Right lobe of liver (tissue), 6 donors: Measurements from ENCODE around the gene RUVBL2. TPM values are rescaled to one million over a fixed set of nuclear protein-coding genes. Genes with fewer than 3 reads are reported as not detected.

Experiments used
- ATAC-seq, 4 donors: fragments of 200-7000 bp; cut with Tn5 transposase; one replicate each; pipeline ENCODE4 v1.9.1; 2020; ENCODE audit warnings: mild to moderate bottlenecking in 4 of 4, moderate library complexity in 4 of 4
- DNase-seq, 3 donors: peaks; one replicate each; pipeline ENCODE4 v3.0.0-alpha.2; 2020
- H3K27ac ChIP-seq, 3 donors: fragments of 200-600 bp; one replicate each; pipeline ENCODE4 v1.8.0; 2022
- H3K27me3 ChIP-seq, 2 donors: fragments of 200-600 bp; one replicate each; pipeline ENCODE4 v1.8.0; 2022
- H3K36me3 ChIP-seq, 4 donors: fragments of 200-600 bp; sonication (generic) in 1 of 4; one replicate each; pipeline versions ENCODE4 v1.5.1 to v1.8.0; 2017 to 2022; ENCODE audit warnings: control low read depth in 1 of 4
- H3K4me1 ChIP-seq, 4 donors: fragments of 200-600 bp; sonication (generic) in 1 of 4; one replicate each; pipeline versions ENCODE4 v1.5.1 to v1.8.0; 2017 to 2022; ENCODE audit warnings: control low read depth in 1 of 4
- H3K4me3 ChIP-seq, 3 donors: fragments of 200-600 bp; one replicate each; pipeline ENCODE4 v1.8.0; 2022
- H3K9me3 ChIP-seq, 4 donors: fragments of 200-600 bp; sonication (generic) in 1 of 4; one replicate each; pipeline versions ENCODE4 v1.5.1 to v1.8.0; 2017 to 2022; ENCODE audit warnings: control low read depth in 1 of 4
- CTCF ChIP-seq, 4 donors: fragments of 200-600 bp in 3 of 4; fragments of 450-650 bp in 1 of 4; IDR thresholded peaks; one replicate each; pipeline versions ENCODE4 v1.5.1 to v1.8.0; 2016 to 2022; ENCODE audit warnings: antibody characterized with exemption in 4 of 4, mild to moderate bottlenecking in 2 of 4
- POLR2A ChIP-seq: fragments of 450-650 bp; IDR thresholded peaks from one replicate; pipeline ENCODE4 v1.6.1; 2017; ENCODE audit warnings: antibody characterized with exemption, mild to moderate bottlenecking
- WGBS: methylation state at CpG from one replicate; pipeline ENCODE4 v1.1.6; 2018; ENCODE audit warnings: low coverage, low lambda C conversion rate; ENCODE audit not compliant: insufficient coverage; ENCODE audit errors: missing lambda C conversion rate; 5-methylcytosine and 5-hydroxymethylcytosine counted together
- intact Hi-C, 2 donors: fragments of 100-400 bp; cut with DNase I; formaldehyde crosslinking; loops; one replicate each; pipeline versions ENCODE4 v1.11.2 to v1.14.1; 2022
- total RNA-seq, 6 experiments: library from RNA; depleted of rRNA in 2 of 6; stranded (reverse); fragments of >200 nt in 2 of 6; fragmentation: NEBNext Ultra II Directional in 3 of 6; extraction: Animal tissue kit (Norgen Biotek cat#: 25700) in 3 of 6; gene quantifications; one replicate each; pipeline versions ENCODE4 v1.1.0 to v1.2.4, GENCODE V29; 2016 to 2023
- donor health status: DM: no; HTN: yes; CAD: no.
- donor health status: DM: no; HTN: no; CAD: no.
- donor health status: DM: no; HTN: no; CAD: no.
- donor health status: DM: no; HTN: yes; CAD: no.
- donor health status: DM: no; HTN: yes; CAD: no.

The RUVBL2 gene
- total RNA-seq, 6 experiments from 2014 or later: 22.8 to 66.7 (median 32.3) TPM

- intact Hi-C loops: no loop called here
- WGBS: 39% methylated on average over 9 of the region's 11 CpGs
- no peaks in the 10 kb centered on the region for H3K9me3 ChIP-seq
- DNase-seq: no peak
- peak overlapping the region; percentile 75 to 85 (median 83) for H3K27ac ChIP-seq
- H3K4me1 ChIP-seq: peaks cover 0 to 6% (median 0%) of the 10 kb centered on the region in 4 donors
- TF ChIP-seq POLR2A: no peak
- no peak for TF ChIP-seq CTCF (IDR thresholded peaks at IDR 0.05)
- no peaks in the 10 kb centered on the region for H3K36me3 ChIP-seq
- no peaks in the 10 kb centered on the region for H3K27me3 ChIP-seq
- peak overlapping the region; percentile 83 to 86 (median 83) for H3K4me3 ChIP-seq
- peak in 1 of 4 donors; percentile 3 for ATAC-seq
These were observed 39.6 kb upstream of the RUVBL2 start for GRCh38 chr19:48953990-48954594.

GRCh38 chr19:48954595-48955307, 38.9 kb upstream of the RUVBL2 start, which contains the start of gene BAX:
Gene BAX, plus strand, starts transcription at chr19:48954875. Its CDS starts 54 bp downstream, at chr19:48954929.
- Histone ChIP-seq H3K27ac (peak within 1 kb of the TSS; percentile 75 to 85 (median 83)), H3K27me3 (no peaks in the 10 kb centered on the region), H3K4me1 (peaks cover 0 to 6% (median 0%) of the 10 kb centered on the region in 4 donors), H3K9me3 (no peaks in the 10 kb centered on the region), H3K36me3 (no peaks in the 10 kb centered on the region), H3K4me3 (peak within 1 kb of the TSS; percentile 83 to 86 (median 83))
- ATAC-seq (peak; percentile 79 to 93 (median 88)), DNase-seq (peak; percentile 98 to 99 (median 98))
- peak; percentile 74 for TF ChIP-seq POLR2A
- peak in 1 of 4 donors; percentile 11 for TF ChIP-seq CTCF (IDR thresholded peaks at IDR 0.05)
- intact Hi-C loops: no loop called here
- under 1% methylated on average over 25 of the region's 71 CpGs for WGBS

- intact Hi-C loops: no loop called here
- H3K9me3 ChIP-seq: no peaks in the 10 kb centered on the region
- peak overlapping the region; percentile 83 to 86 (median 83) for H3K4me3 ChIP-seq
- no peaks in the 10 kb centered on the region for H3K27me3 ChIP-seq
- H3K4me1 ChIP-seq: peaks cover 0 to 6% (median 0%) of the 10 kb centered on the region in 4 donors
- peak overlapping the region; percentile 75 to 85 (median 83) for H3K27ac ChIP-seq
- no peaks in the 10 kb centered on the region for H3K36me3 ChIP-seq
- no peak for ATAC-seq
- 57% methylated on average over 5 of the region's 16 CpGs for WGBS
- peak in 1 of 3 donors; percentile 30 for DNase-seq
- TF ChIP-seq CTCF (IDR thresholded peaks at IDR 0.05) (no peak), POLR2A (no peak)
These were observed 38.3 kb upstream of the RUVBL2 start for GRCh38 chr19:48955308-48955958.

GRCh38 chr19:48958006-48958405, 35.7 kb upstream of the RUVBL2 start:
- TF ChIP-seq POLR2A: no peak
- no peak for TF ChIP-seq CTCF (IDR thresholded peaks at IDR 0.05)
- 50% methylated on average over 1 of the region's 8 CpGs for WGBS
- Histone ChIP-seq H3K4me3 (no peak overlapping the region), H3K4me1 (peaks cover 0 to 21% (median 0%) of the 10 kb centered on the region in 4 donors), H3K36me3 (no peaks in the 10 kb centered on the region), H3K27ac (no peak overlapping the region), H3K9me3 (no peaks in the 10 kb centered on the region), H3K27me3 (no peaks in the 10 kb centered on the region)
- no peak for DNase-seq
- intact Hi-C loops: no loop called here
- ATAC-seq: no peak
